ENCODE results near the gene PCSK1. TPM values are rescaled to one million over a fixed set of nuclear protein-coding genes. Genes with fewer than 3 reads are reported as not detected.
A peak's percentile ranks its signal among the peaks of the same experiment; 100 is the strongest.
"Not testable (repeated sequence)": the region's sequence is repeated elsewhere in the genome, so short reads cannot be mapped to it uniquely, and the experiment has no call there.

Gene PCSK1
- total and polyA plus RNA-seq, 8 donors, result 0.18 to 4.8 (median 0.58) TPM; not detected in 4

- TF ChIP-seq CTCF (IDR thresholded peaks at IDR 0.05) (no peak), EP300 (IDR thresholded peaks at IDR 0.05) (no peak), POLR2AphosphoS5 (IDR thresholded peaks at IDR 0.05) (no peak), POLR2A (IDR thresholded peaks at IDR 0.05) (no peak)
- H3K27me3 ChIP-seq, result no peaks in the 10 kb centered on the region
- no peak for DNase-seq
- intact Hi-C loops (cut with DNase I; ENCODE audit: low total_unique reads), result no loop called here
- H3K4me3 ChIP-seq, result no peak overlapping the region
- H3K4me1 ChIP-seq, result no peaks in the 10 kb centered on the region
- WGBS, 5 donors, result 76 to 84% (median 79%) methylated on average over 3 of the region's 3 CpGs
- H3K36me3 ChIP-seq, result no peaks in the 10 kb centered on the region
- no peak overlapping the region for H3K27ac ChIP-seq
- no peaks in the 10 kb centered on the region for H3K9me3 ChIP-seq
These were observed 28.7 kb downstream of the PCSK1 start for GRCh38 chr5:96404191-96404867.

GRCh38 chr5:96402500-96402899 lies 30.5 kb downstream of the PCSK1 start:
- Histone ChIP-seq H3K9me3 (no peaks in the 10 kb centered on the region), H3K27ac (no peak overlapping the region), H3K4me3 (no peak overlapping the region), H3K27me3 (no peaks in the 10 kb centered on the region), H3K4me1 (no peaks in the 10 kb centered on the region), H3K36me3 (no peaks in the 10 kb centered on the region)
- WGBS, 5 donors, result 85 to 90% (median 89%) methylated on average over 6 of the region's 6 CpGs
- intact Hi-C loops (cut with DNase I; ENCODE audit: low total_unique reads), result no loop called here
- no peak for DNase-seq
- TF ChIP-seq POLR2AphosphoS5 (IDR thresholded peaks at IDR 0.05) (no peak), CTCF (IDR thresholded peaks at IDR 0.05) (no peak), EP300 (IDR thresholded peaks at IDR 0.05) (no peak), POLR2A (IDR thresholded peaks at IDR 0.05) (no peak)

GRCh38 chr5:96396878-96397277 lies 36.2 kb downstream of the PCSK1 start:
- 76 to 83% (median 79%) methylated on average over 1 of the region's 1 CpG for WGBS, 5 donors
- H3K9me3 ChIP-seq, result no peaks in the 10 kb centered on the region
- DNase-seq, result peak in 1 of 2 donors; percentile 24
- H3K4me1 ChIP-seq, result no peaks in the 10 kb centered on the region
- H3K27me3 ChIP-seq, result no peaks in the 10 kb centered on the region
- no peak for TF ChIP-seq EP300 (IDR thresholded peaks at IDR 0.05)
- TF ChIP-seq CTCF (IDR thresholded peaks at IDR 0.05), result no peak
- no peak for TF ChIP-seq POLR2A (IDR thresholded peaks at IDR 0.05)
- TF ChIP-seq POLR2AphosphoS5 (IDR thresholded peaks at IDR 0.05), result no peak
- no peak overlapping the region for H3K27ac ChIP-seq
- H3K36me3 ChIP-seq, result no peaks in the 10 kb centered on the region
- no peak overlapping the region for H3K4me3 ChIP-seq
- intact Hi-C loops (cut with DNase I; ENCODE audit: low total_unique reads), result no loop called here

- intact Hi-C loops (cut with DNase I; ENCODE audit: low total_unique reads); H3K4me3 ChIP-seq; H3K27ac ChIP-seq; H3K27me3 ChIP-seq; H3K36me3 ChIP-seq; DNase-seq; H3K4me1 ChIP-seq; H3K9me3 ChIP-seq: not testable (repeated sequence)
These were observed 37.8 kb downstream of the PCSK1 start for GRCh38 chr5:96395295-96395694.

- no peaks in the 10 kb centered on the region for H3K4me1 ChIP-seq
- intact Hi-C loops (cut with DNase I; ENCODE audit: low total_unique reads), result no loop called here
- no peaks in the 10 kb centered on the region for H3K36me3 ChIP-seq
- no peaks in the 10 kb centered on the region for H3K9me3 ChIP-seq
- TF ChIP-seq POLR2A (IDR thresholded peaks at IDR 0.05) (no peak), CTCF (IDR thresholded peaks at IDR 0.05) (no peak), POLR2AphosphoS5 (IDR thresholded peaks at IDR 0.05) (no peak), EP300 (IDR thresholded peaks at IDR 0.05) (no peak)
- H3K27ac ChIP-seq, result no peak overlapping the region
- no peaks in the 10 kb centered on the region for H3K27me3 ChIP-seq
- WGBS, 5 donors, result 68 to 87% (median 76%) methylated on average over 2 of the region's 2 CpGs
- no peak for DNase-seq
- no peak overlapping the region for H3K4me3 ChIP-seq
These were observed 41.1 kb downstream of the PCSK1 start for GRCh38 chr5:96391921-96392320.

All from stomach (tissue), 9 donors.